Kidney (tissue), 22 donors: ENCODE results near the gene QSOX1. TPM values are rescaled to one million over a fixed set of nuclear protein-coding genes. Genes with fewer than 3 reads are reported as not detected.
A peak's percentile ranks its signal among the peaks of the same experiment; 100 is the strongest.

Experiments
- DNase-seq, 5 donors: peaks; one replicate each; pipeline ENCODE4 v3.0.0-alpha.2; 2013 to 2020
- FAIRE-seq: peaks from 2 replicates; lab custom pipeline; 2012; peaks lifted over from hg19 to GRCh38; lab: Jason Lieb, UNC
- H3K27ac ChIP-seq, 2 donors: one replicate each; pipeline ENCODE4 v1.7.0; 2013; ENCODE audit warnings: low read depth in 2 of 2, low read length in 2 of 2, inconsistent platforms in 1 of 2
- H3K27me3 ChIP-seq: one replicate; pipeline ENCODE4 v1.7.1; 2013; ENCODE audit warnings: low read length, inconsistent platforms; ENCODE audit not compliant: control insufficient read depth, insufficient read depth
- H3K36me3 ChIP-seq, 3 donors: one replicate each; pipeline versions ENCODE4 v1.7.0 to v1.7.1; 2013; ENCODE audit warnings: low read length in 3 of 3, control low read depth in 1 of 3, inconsistent platforms in 1 of 3; ENCODE audit not compliant: insufficient read depth in 3 of 3, control insufficient read depth in 2 of 3
- H3K4me1 ChIP-seq, 3 donors: one replicate each; pipeline versions ENCODE4 v1.7.0 to v1.7.1; 2013; ENCODE audit warnings: low read length in 3 of 3, inconsistent platforms in 1 of 3, low read depth in 1 of 3; ENCODE audit not compliant: control insufficient read depth in 2 of 3, insufficient read depth in 2 of 3
- H3K4me3 ChIP-seq, 3 donors: one replicate each; pipeline versions ENCODE4 v1.7.0 to v1.8.1; 2013; ENCODE audit warnings: low read length in 3 of 3, control low read depth in 1 of 3, inconsistent platforms in 1 of 3
- H3K9ac ChIP-seq, 3 donors: one replicate each; pipeline versions ENCODE4 v1.7.0 to v1.7.1; 2013; ENCODE audit warnings: low read length in 3 of 3, control low read depth in 1 of 3, inconsistent platforms in 1 of 3
- H3K9me3 ChIP-seq, 3 donors: one replicate each; pipeline versions ENCODE4 v1.7.0 to v1.7.1; 2013; ENCODE audit warnings: low read length in 3 of 3, control low read depth in 1 of 3, inconsistent platforms in 1 of 3; ENCODE audit not compliant: control insufficient read depth in 2 of 3, insufficient read depth in 1 of 3
- CTCF ChIP-seq: IDR thresholded peaks from 3 replicates; pipeline ENCODE4 v1.5.1; 2012; ENCODE audit warnings: mild to moderate bottlenecking, moderate library complexity, borderline replicate concordance; ENCODE audit not compliant: insufficient read depth; ENCODE audit errors: extremely low read depth
- intact Hi-C: fragments of 100-400 bp; cut with DNase I; formaldehyde crosslinking; loops from one replicate; pipeline ENCODE4 v1.11.1; 2022
- long read RNA-seq, 10 donors: library from polyadenylated mRNA in 1 of 10; unstranded in 1 of 10; transcript quantifications; one replicate each; pipeline ENCODE4 v2.0.0 and lab custom pipeline, GENCODE V29; 2021 to 2026
- polyA plus RNA-seq: library from polyadenylated mRNA; stranded (reverse); fragments of 350-450 nt; fragmentation: Illumina TruSeq; extraction: RNeasy Lipid Tissue Mini Kit (QIAGEN cat#74804); gene quantifications from one replicate; pipeline ENCODE4 v1.2.3, GENCODE V29; 2014; ENCODE audit warnings: low read depth, low replicate concordance; ENCODE audit not compliant: insufficient read depth
- total RNA-seq: library from RNA; stranded (reverse); fragmentation: NEBNext Ultra II Directional; extraction: Animal tissue kit (Norgen Biotek cat#: 25700); gene quantifications from one replicate; pipeline ENCODE4 v1.2.1, GENCODE V29; 2021
- donor health status: control.
- donor health status: control.
- donor health status: control.
- donor health status: control.
- donor health status: control.
- donor health status: DM: yes; HTN: yes; CAD: no.
- donor health status: Normal renal cell carcinoma (clear cell type).

Gene QSOX1
- total RNA-seq (111 TPM), polyA plus RNA-seq (94.5 TPM)
- long read RNA-seq, donor 1, full-length matches to known transcripts = 6 of 6 reads
- long read RNA-seq, donor 1, partial matches to known transcripts = 0 of 6 reads
- long read RNA-seq, donor 1, other reads (novel, unspliced or antisense) = 0 of 6 reads
- long read RNA-seq, donor 2, full-length matches to known transcripts = 9 of 34 reads
- long read RNA-seq, donor 2, partial matches to known transcripts = 25 of 34 reads
- long read RNA-seq, donor 2, other reads (novel, unspliced or antisense) = 0 of 34 reads
- long read RNA-seq, donor 3, full-length matches to known transcripts = 9 of 9 reads
- long read RNA-seq, donor 3, partial matches to known transcripts = 0 of 9 reads
- long read RNA-seq, donor 3, other reads (novel, unspliced or antisense) = 0 of 9 reads
- long read RNA-seq, donor 4, full-length matches to known transcripts = 8 of 8 reads
- long read RNA-seq, donor 4, partial matches to known transcripts = 0 of 8 reads
- long read RNA-seq, donor 4, other reads (novel, unspliced or antisense) = 0 of 8 reads
- long read RNA-seq, donor 5, full-length matches to known transcripts = 1 of 1 reads
- long read RNA-seq, donor 5, partial matches to known transcripts = 0 of 1 reads
- long read RNA-seq, donor 5, other reads (novel, unspliced or antisense) = 0 of 1 reads
- long read RNA-seq, donor 6, full-length matches to known transcripts = 2 of 2 reads
- long read RNA-seq, donor 6, partial matches to known transcripts = 0 of 2 reads
- long read RNA-seq, donor 6, other reads (novel, unspliced or antisense) = 0 of 2 reads
- long read RNA-seq, donor 7, full-length matches to known transcripts = 23 of 79 reads
- long read RNA-seq, donor 7, partial matches to known transcripts = 51 of 79 reads
- long read RNA-seq, donor 7, other reads (novel, unspliced or antisense) = 5 of 79 reads
- long read RNA-seq, donor 8, full-length matches to known transcripts = 8 of 8 reads
- long read RNA-seq, donor 8, partial matches to known transcripts = 0 of 8 reads
- long read RNA-seq, donor 8, other reads (novel, unspliced or antisense) = 0 of 8 reads
- long read RNA-seq, donor 9, full-length matches to known transcripts = 2 of 2 reads
- long read RNA-seq, donor 9, partial matches to known transcripts = 0 of 2 reads
- long read RNA-seq, donor 9, other reads (novel, unspliced or antisense) = 0 of 2 reads
- long read RNA-seq, donor 10, full-length matches to known transcripts = 9 of 42 reads
- long read RNA-seq, donor 10, partial matches to known transcripts = 33 of 42 reads
- long read RNA-seq, donor 10, other reads (novel, unspliced or antisense) = 0 of 42 reads

- peak within 1 kb of the TSS; percentile 66 to 88 (median 87) for H3K9ac ChIP-seq
- peak within 1 kb of the TSS; percentile 76 to 83 for H3K27ac ChIP-seq
- no peaks in the 10 kb centered on the region for H3K27me3 ChIP-seq
- H3K4me1 ChIP-seq = peaks cover 0 to 11% (median 10%) of the 10 kb centered on the region in 3 donors
- peak; percentile 90 to 97 (median 94) for DNase-seq
- peak; percentile 37 for TF ChIP-seq CTCF
- intact Hi-C loops = no loop called here
- peak within 1 kb of the TSS; percentile 84 to 98 (median 94) for H3K4me3 ChIP-seq
- no peaks in the 10 kb centered on the region for H3K36me3 ChIP-seq
- no peak for FAIRE-seq
- no peaks in the 10 kb centered on the region for H3K9me3 ChIP-seq
These were observed at the start of gene QSOX1 for GRCh38 chr1:180154325-180155181. Gene QSOX1 (plus strand): TSS chr1:180154869. CDS start chr1:180154908, 39 bp downstream.

GRCh38 chr1:180112091-180112490 lies 42.6 kb upstream of the QSOX1 start:
- TF ChIP-seq CTCF = no peak
- peaks cover 0 to 3% (median 0%) of the 10 kb centered on the region in 3 donors for H3K4me1 ChIP-seq
- no peaks in the 10 kb centered on the region for H3K27me3 ChIP-seq
- DNase-seq = no peak
- H3K9me3 ChIP-seq = no peaks in the 10 kb centered on the region
- no peak overlapping the region for H3K9ac ChIP-seq
- intact Hi-C loops = no loop called here
- no peak overlapping the region for H3K4me3 ChIP-seq
- no peak for FAIRE-seq
- H3K27ac ChIP-seq = no peak overlapping the region
- peaks cover 2 to 21% (median 17%) of the 10 kb centered on the region in 3 donors for H3K36me3 ChIP-seq
